GM12878 (cell line): ENCODE results near the gene YPEL2. TPM values are rescaled to one million over a fixed set of nuclear protein-coding genes. Genes with fewer than 3 reads are reported as not detected.

ENCODE experiments used
- ATAC-seq: fragments of 200-7000 bp; cut with Tn5 transposase; 3 replicates; pipeline ENCODE4 v1.9.1; 2020; ENCODE audit warnings: mild to moderate bottlenecking, moderate library complexity
- BruUV-seq: library from RNA; stranded (reverse); fragments of 400-500 nt; replicated peaks from 2 replicates; lab custom pipeline; 2021; lab: Mats Ljungman, UMichigan
- CTCF ChIA-PET: fragments of 300-600 bp; sonication (Branson Sonifier 250); formaldehyde crosslinking; extraction: SDS; loops from one replicate; lab custom pipeline; 2021; ENCODE audit warnings: inconsistent platforms; lab: Yijun Ruan, JAX
- POLR2A ChIA-PET: fragments of 350-600 bp; formaldehyde crosslinking; extraction: SDS; loops from one replicate; lab custom pipeline; 2021; ENCODE audit warnings: inconsistent platforms; lab: Charles Lee
- RAD21 ChIA-PET: fragments of 300-600 bp; sonication (Branson Sonifier 250); formaldehyde crosslinking; loops from one replicate; lab custom pipeline; 2023; ENCODE audit warnings: antibody characterized with exemption; ENCODE audit not compliant: unreplicated experiment; lab: Charles Lee
- SMC1A ChIA-PET: fragments of 300-600 bp; sonication (Branson Sonifier 250); formaldehyde crosslinking; loops from one replicate; lab custom pipeline; 2023; ENCODE audit not compliant: unreplicated experiment, uncharacterized antibody; lab: Charles Lee
- DNase-seq: peaks from one replicate; pipeline ENCODE4 v3.0.0-alpha.2; 2011; ENCODE audit warnings: low read depth, low spot score
- FAIRE-seq: peaks from 3 replicates; lab custom pipeline; 2011; peaks lifted over from hg19 to GRCh38; lab: Jason Lieb, UNC
- H2AFZ ChIP-seq: 2 replicates; pipeline ENCODE4 v1.6.0; 2011; ENCODE audit warnings: low read depth, low read length, control low read depth; ENCODE audit not compliant: control insufficient read depth
- H3K27ac ChIP-seq: 2 replicates; pipeline ENCODE4 v1.5.1; 2011; ENCODE audit warnings: control low read depth; ENCODE audit not compliant: control insufficient read depth, insufficient read depth
- H3K27me3 ChIP-seq, 2 experiments: replicated peaks in 1 of 2; 2 replicates each; pipeline versions ENCODE4 v1.6.0 to v1.6.1; 2011; ENCODE audit warnings: low read length in 1 of 2; ENCODE audit not compliant: control insufficient read depth in 2 of 2, insufficient read depth in 2 of 2
- H3K36me3 ChIP-seq, 2 experiments: 2 replicates each; pipeline ENCODE4 v1.5.1; 2011; ENCODE audit warnings: low read length in 1 of 2; ENCODE audit not compliant: control insufficient read depth in 2 of 2, insufficient read depth in 2 of 2
- H3K4me1 ChIP-seq: 2 replicates; pipeline ENCODE4 v1.6.1; 2011; ENCODE audit warnings: mild to moderate bottlenecking, low read length, moderate library complexity, mixed read lengths; ENCODE audit not compliant: control insufficient read depth, insufficient read depth
- H3K4me2 ChIP-seq: 2 replicates; pipeline ENCODE4 v1.6.0; 2011; ENCODE audit warnings: control low read depth; ENCODE audit not compliant: control insufficient read depth, insufficient read depth
- H3K4me3 ChIP-seq: fragments of 200-600 bp; sonication (generic); 2 replicates; pipeline ENCODE4 v1.5.1; 2016
- H3K79me2 ChIP-seq: 2 replicates; pipeline ENCODE4 v1.6.0; 2011; ENCODE audit warnings: low read length; ENCODE audit not compliant: control insufficient read depth, insufficient read depth
- H3K9ac ChIP-seq: 2 replicates; pipeline ENCODE4 v1.8.0; 2011; ENCODE audit warnings: low read length, control low read depth, mixed read lengths; ENCODE audit not compliant: control insufficient read depth, insufficient read depth
- H3K9me3 ChIP-seq: replicated peaks from 3 replicates; pipeline ENCODE4 v1.5.1; 2011; ENCODE audit warnings: mild to moderate bottlenecking, low read length; ENCODE audit not compliant: control insufficient read depth, insufficient read depth
- H4K20me1 ChIP-seq: 2 replicates; pipeline ENCODE4 v1.6.0; 2011; ENCODE audit not compliant: control insufficient read depth, insufficient read depth
- HDAC2 ChIP-seq: fragments of 200-600 bp; sonication (generic); IDR thresholded peaks from 2 replicates; pipeline ENCODE4 v1.6.1; 2017
- IRF3 ChIP-seq: fragments of 450-650 bp; IDR thresholded peaks from 2 replicates; pipeline ENCODE4 v1.6.1; 2014; ENCODE audit warnings: mild to moderate bottlenecking
- MTA3 ChIP-seq: IDR thresholded peaks from 2 replicates; pipeline ENCODE4 v1.6.1; 2012; ENCODE audit warnings: low read length, inconsistent platforms, borderline replicate concordance
- PKNOX1 ChIP-seq: fragments of 450-650 bp; IDR thresholded peaks from 2 replicates; pipeline ENCODE4 v1.6.1; 2016; ENCODE audit warnings: mild to moderate bottlenecking
- RUNX3 ChIP-seq: IDR thresholded peaks from 2 replicates; pipeline ENCODE4 v1.6.1; 2012; ENCODE audit warnings: low read length, inconsistent platforms
- SIX5 ChIP-seq: IDR thresholded peaks from 2 replicates; pipeline ENCODE4 v1.6.1; 2011; ENCODE audit warnings: mild to moderate bottlenecking, low read depth, low read length, moderate library complexity; ENCODE audit not compliant: severe bottlenecking
- ZNF622 ChIP-seq: fragments of 450-650 bp; IDR thresholded peaks from 2 replicates; pipeline ENCODE4 v1.6.1; 2017; ENCODE audit warnings: mild to moderate bottlenecking, inconsistent platforms
- WGBS: methylation state at CpG from one replicate; pipeline ENCODE4 v1.1.6; 2016; ENCODE audit warnings: low lambda C conversion rate; ENCODE audit not compliant: insufficient replicate concordance, insufficient coverage; ENCODE audit errors: missing lambda C conversion rate; 5-methylcytosine and 5-hydroxymethylcytosine counted together
- in situ Hi-C: fragments of 300-500 bp; cut with MboI; formaldehyde crosslinking; loops from 9 replicates; pipeline ENCODE4 v1.14.3; 2018; ENCODE audit warnings: mixed read lengths
- intact Hi-C: fragments of 100-400 bp; cut with micrococcal nuclease; formaldehyde crosslinking; loops from one replicate; pipeline ENCODE4 v1.14.2; 2022; ENCODE audit not compliant: unreplicated experiment
- polyA plus RNA-seq, 11 experiments: library from polyadenylated mRNA; depleted of rRNA in 4 of 11; unstranded in 6 of 11; stranded (reverse) in 5 of 11; fragments of >200 nt; fragmentation: Nextera tagmentation in 4 of 11; fragmentation: Illumina TruSeq in 1 of 11; extraction: Ambion mirVana in 4 of 11; extraction: Trizol in 1 of 11; gene quantifications; 1 replicate in 1 of 11; 2 replicates in 10 of 11; pipeline versions ENCODE4 v1.2.1 to v1.2.3, GENCODE V29; 2011 to 2016; ENCODE audit warnings: inconsistent platforms in 2 of 11, missing spikeins in 2 of 11, low read depth in 1 of 11
- total RNA-seq, 4 experiments: library from RNA; depleted of rRNA in 3 of 4; stranded (reverse); fragments of >200 nt in 3 of 4; fragmentation: Illumina TruSeq in 1 of 4; extraction: Trizol in 1 of 4; gene quantifications; 2 replicates each; pipeline versions ENCODE4 v1.2.1 to v1.2.3, GENCODE V29; 2013 to 2021
- TF ChIP-seq, protein P1 (sequence below): fragments of 450-650 bp; IDR thresholded peaks from 2 replicates; pipeline ENCODE4 v1.6.1; 2017; ENCODE audit warnings: mild to moderate bottlenecking, moderate library complexity

Gene YPEL2
- total and polyA plus RNA-seq, 10 of the 15 experiments (the other 5 are each of a cell fraction or from before 2014, with no cell fraction given): 0.11 to 8.1 (median 0.48) TPM

DNA sequence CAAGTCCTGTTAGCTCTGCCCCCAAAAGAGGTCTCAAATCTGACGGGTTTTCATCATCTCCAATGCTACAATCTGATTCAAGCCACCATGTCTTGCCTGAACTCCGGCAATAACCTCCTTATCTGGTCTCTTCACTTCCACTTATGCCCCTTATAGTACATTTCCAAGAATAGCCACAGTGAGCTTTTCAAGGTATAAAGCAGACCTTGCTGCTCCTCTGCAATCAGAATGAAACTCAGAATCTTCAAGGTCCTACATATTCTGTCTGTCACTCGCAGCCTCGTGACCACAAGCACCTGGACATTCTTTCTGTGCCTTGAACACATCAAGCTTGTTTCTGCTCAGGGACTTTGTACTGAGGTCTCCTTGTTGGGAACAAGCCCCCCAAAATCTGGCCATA lies 84.7 kb downstream of the YPEL2 start:
- no peaks in the 10 kb centered on the region for H4K20me1 ChIP-seq
- H3K79me2 ChIP-seq: no peaks in the 10 kb centered on the region
- H2AFZ ChIP-seq: no peak overlapping the region
- no TSS peak for BruUV-seq
- H3K9me3 ChIP-seq: no peaks in the 10 kb centered on the region; the same call in 2 of the 3 replicates
- no peaks in the 10 kb centered on the region for H3K36me3 ChIP-seq
- 3% methylated on average over 4 of the region's 4 CpGs for WGBS
- intact Hi-C loops (no loop called here), in situ Hi-C loops (no loop called here)
- H3K4me3 ChIP-seq: no peak overlapping the region
- CTCF ChIA-PET: interaction anchor here (0.7 to 1.1 kb wide), 6 partner anchors 16 to 100 kb away, joined by 3 to 4 read pairs (median 3); no protein-coding TSS in a partner anchor
- ATAC-seq (peak; percentile 27; the same call in 1 of the 3 replicates), DNase-seq (no peak), FAIRE-seq (no peak)
- no peak overlapping the region for H3K9ac ChIP-seq
- POLR2A ChIA-PET: interaction anchor here (0.6 kb wide), 1 partner anchor 1378 kb away, joined by 3 read pairs; no protein-coding TSS in a partner anchor
- no peak overlapping the region for H3K4me2 ChIP-seq
- H3K27me3 ChIP-seq: no peaks in the 10 kb centered on the region
- SMC1A ChIA-PET: interaction anchor here (0.7 to 1.1 kb wide), 6 partner anchors 8 to 86 kb away, joined by 3 to 4 read pairs (median 3); no protein-coding TSS in a partner anchor
- peak; percentile 39 for TF ChIP-seq RUNX3
- TF ChIP-seq PKNOX1: peak; percentile 17; the same call in 1 of the 2 replicates
- TF ChIP-seq MTA3: no peak
- no peak for TF ChIP-seq ZNF622
- TF ChIP-seq SIX5: no peak
- H3K27ac ChIP-seq: no peak overlapping the region
- RAD21 ChIA-PET: interaction anchor here (1.0 kb wide), 2 partner anchors 80 to 86 kb away, joined by 3 read pairs; no protein-coding TSS in a partner anchor
- peaks cover 3% of the 10 kb centered on the region for H3K4me1 ChIP-seq

- no peak for DNase-seq
- intact Hi-C loops (no loop called here), in situ Hi-C loops (no loop called here)
- Histone ChIP-seq H4K20me1 (no peaks in the 10 kb centered on the region), H3K27ac (no peak overlapping the region), H3K79me2 (no peaks in the 10 kb centered on the region), H3K27me3 (no peaks in the 10 kb centered on the region), H3K4me3 (no peak overlapping the region), H3K36me3 (no peaks in the 10 kb centered on the region), H3K4me1 (peaks cover 3% of the 10 kb centered on the region), H3K9me3 (no peaks in the 10 kb centered on the region; the same call in 2 of the 3 replicates), H2AFZ (no peak overlapping the region), H3K9ac (no peak overlapping the region), H3K4me2 (no peak overlapping the region)
- ChIA-PET CTCF (no interaction called here), POLR2A (no interaction called here), RAD21 (no interaction called here), SMC1A (no interaction called here)
- FAIRE-seq: no peak
- BruUV-seq: no TSS peak
- WGBS: 46% methylated on average over 12 of the region's 12 CpGs
- ATAC-seq: no peak
- TF ChIP-seq HDAC2 (no peak), IRF3 (no peak)
- TF ChIP-seq, protein P1, sequence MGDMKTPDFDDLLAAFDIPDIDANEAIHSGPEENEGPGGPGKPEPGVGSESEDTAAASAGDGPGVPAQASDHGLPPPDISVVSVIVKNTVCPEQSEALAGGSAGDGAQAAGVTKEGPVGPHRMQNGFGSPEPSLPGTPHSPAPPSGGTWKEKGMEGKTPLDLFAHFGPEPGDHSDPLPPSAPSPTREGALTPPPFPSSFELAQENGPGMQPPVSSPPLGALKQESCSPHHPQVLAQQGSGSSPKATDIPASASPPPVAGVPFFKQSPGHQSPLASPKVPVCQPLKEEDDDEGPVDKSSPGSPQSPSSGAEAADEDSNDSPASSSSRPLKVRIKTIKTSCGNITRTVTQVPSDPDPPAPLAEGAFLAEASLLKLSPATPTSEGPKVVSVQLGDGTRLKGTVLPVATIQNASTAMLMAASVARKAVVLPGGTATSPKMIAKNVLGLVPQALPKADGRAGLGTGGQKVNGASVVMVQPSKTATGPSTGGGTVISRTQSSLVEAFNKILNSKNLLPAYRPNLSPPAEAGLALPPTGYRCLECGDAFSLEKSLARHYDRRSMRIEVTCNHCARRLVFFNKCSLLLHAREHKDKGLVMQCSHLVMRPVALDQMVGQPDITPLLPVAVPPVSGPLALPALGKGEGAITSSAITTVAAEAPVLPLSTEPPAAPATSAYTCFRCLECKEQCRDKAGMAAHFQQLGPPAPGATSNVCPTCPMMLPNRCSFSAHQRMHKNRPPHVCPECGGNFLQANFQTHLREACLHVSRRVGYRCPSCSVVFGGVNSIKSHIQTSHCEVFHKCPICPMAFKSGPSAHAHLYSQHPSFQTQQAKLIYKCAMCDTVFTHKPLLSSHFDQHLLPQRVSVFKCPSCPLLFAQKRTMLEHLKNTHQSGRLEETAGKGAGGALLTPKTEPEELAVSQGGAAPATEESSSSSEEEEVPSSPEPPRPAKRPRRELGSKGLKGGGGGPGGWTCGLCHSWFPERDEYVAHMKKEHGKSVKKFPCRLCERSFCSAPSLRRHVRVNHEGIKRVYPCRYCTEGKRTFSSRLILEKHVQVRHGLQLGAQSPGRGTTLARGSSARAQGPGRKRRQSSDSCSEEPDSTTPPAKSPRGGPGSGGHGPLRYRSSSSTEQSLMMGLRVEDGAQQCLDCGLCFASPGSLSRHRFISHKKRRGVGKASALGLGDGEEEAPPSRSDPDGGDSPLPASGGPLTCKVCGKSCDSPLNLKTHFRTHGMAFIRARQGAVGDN: no peak
Observed at GRCh38 chr17:59417452-59417851, 86.0 kb downstream of the YPEL2 start.
